Measurements from ENCODE around the gene FADS2. TPM values are rescaled to one million over a fixed set of nuclear protein-coding genes. Genes with fewer than 3 reads are reported as not detected.

Gene FADS2
- total RNA-seq, 4 donors from 2014 or later, result 7.8 to 40.1 (median 16.2) TPM

GRCh38 chr11:61832754-61833153, 4.7 kb downstream of the FADS2 start:
- DNase-seq (ENCODE audit: low spot score), result no peak

GRCh38 chr11:61833471-61833870, 5.4 kb downstream of the FADS2 start:
- no peak for DNase-seq (ENCODE audit: low spot score)
- TF ChIP-seq CTCF (IDR thresholded peaks at IDR 0.05), result no peak
- no peak for ATAC-seq (ENCODE audit: low FRiP score)

More at GRCh38 chr11:61832754-61833153, 4.7 kb downstream of the FADS2 start:
- TF ChIP-seq CTCF (IDR thresholded peaks at IDR 0.05), result no peak
- no peak for ATAC-seq (ENCODE audit: low FRiP score)

GRCh38 chr11:61833926-61834277, 5.8 kb downstream of the FADS2 start:
- DNase-seq (ENCODE audit: low spot score), result no peak

GRCh38 chr11:61834278-61835048, 6.4 kb downstream of the FADS2 start:
- no peak for TF ChIP-seq CTCF (IDR thresholded peaks at IDR 0.05)
- no peak for ATAC-seq (ENCODE audit: low FRiP score)
- no peak for DNase-seq (ENCODE audit: low spot score)

More at GRCh38 chr11:61833926-61834277, 5.8 kb downstream of the FADS2 start:
- TF ChIP-seq CTCF (IDR thresholded peaks at IDR 0.05), result no peak
- ATAC-seq (ENCODE audit: low FRiP score), result no peak

GRCh38 chr11:61836193-61836592, 8.1 kb downstream of the FADS2 start:
- no peak for DNase-seq (ENCODE audit: low spot score)
- ATAC-seq (ENCODE audit: low FRiP score), result no peak
- TF ChIP-seq CTCF (IDR thresholded peaks at IDR 0.05), result no peak

GRCh38 chr11:61837411-61838005, 9.4 kb downstream of the FADS2 start:
- DNase-seq (ENCODE audit: low spot score) (no peak), ATAC-seq (ENCODE audit: low FRiP score) (no peak)
- no peak for TF ChIP-seq CTCF (IDR thresholded peaks at IDR 0.05)

- DNase-seq (ENCODE audit: low spot score), result no peak
These were observed 10.4 kb downstream of the FADS2 start for GRCh38 chr11:61838501-61838900.

More at GRCh38 chr11:61838501-61838900, 10.4 kb downstream of the FADS2 start:
- no peak for ATAC-seq (ENCODE audit: low FRiP score)
- TF ChIP-seq CTCF (IDR thresholded peaks at IDR 0.05), result no peak

Data from omental fat pad (tissue), 4 donors.